Activated CD8-positive, alpha-beta memory T cell treated with anti-CD3 and anti-CD28 coated beads for 1 hour (primary cell): ENCODE data around the gene CCDC107.
A peak's percentile ranks its signal among the peaks of the same experiment; 100 is the strongest.

ENCODE experiments used
- DNase-seq, 2 donors: peaks; one replicate each; pipeline ENCODE4 v3.0.0-alpha.2; 2020; ENCODE audit warnings: low read depth in 1 of 2; ENCODE audit errors: extremely low read depth in 1 of 2

Gene CCDC107

GRCh38 chr9:35682051-35682450 is 24.0 kb downstream of the CCDC107 start:
- DNase-seq, result no peak

GRCh38 chr9:35682520-35683315 is 24.6 kb downstream of the CCDC107 start:
- no peak for DNase-seq

- DNase-seq, result no peak
These were observed 25.2 kb downstream of the CCDC107 start for GRCh38 chr9:35683323-35683722.

- no peak for DNase-seq
These were observed 26.8 kb downstream of the CCDC107 start for GRCh38 chr9:35684921-35685320.

- DNase-seq, result no peak
These were observed 27.4 kb downstream of the CCDC107 start for GRCh38 chr9:35685506-35685905.

- DNase-seq, result no peak
These were observed 28.4 kb downstream of the CCDC107 start for GRCh38 chr9:35686222-35687203.

- DNase-seq, result no peak
These were observed 29.2 kb downstream of the CCDC107 start for GRCh38 chr9:35687306-35687705.

GRCh38 chr9:35687972-35688557 is 30.0 kb downstream of the CCDC107 start:
- no peak for DNase-seq

- no peak for DNase-seq
These were observed 30.8 kb downstream of the CCDC107 start for GRCh38 chr9:35688558-35689541.

GRCh38 chr9:35689542-35690293 is 31.6 kb downstream of the CCDC107 start, which contains the start of gene TPM2:
Gene TPM2 (minus strand): TSS chr9:35689925. CDS start chr9:35689817, 108 bp downstream.
- DNase-seq, result no peak

- DNase-seq, result no peak
These were observed 32.2 kb downstream of the CCDC107 start for GRCh38 chr9:35690294-35690613.

- DNase-seq, result peak in 1 of 2 donors; percentile 17
These were observed 32.7 kb downstream of the CCDC107 start for GRCh38 chr9:35690614-35691333.

GRCh38 chr9:35691334-35691650 is 33.2 kb downstream of the CCDC107 start:
- no peak for DNase-seq

GRCh38 chr9:35691757-35692301 is 33.7 kb downstream of the CCDC107 start:
- no peak for DNase-seq

- no peak for DNase-seq
These were observed 37.9 kb downstream of the CCDC107 start for GRCh38 chr9:35695943-35696401.

- DNase-seq, result peak; percentile 19 to 27
These were observed 38.6 kb downstream of the CCDC107 start for GRCh38 chr9:35696520-35697215.

GRCh38 chr9:35697486-35697885 is 39.4 kb downstream of the CCDC107 start:
- no peak for DNase-seq

GRCh38 chr9:35698231-35698630 is 40.1 kb downstream of the CCDC107 start:
- DNase-seq, result no peak
